ENCODE measurements around the gene TIGAR. TPM values are rescaled to one million over a fixed set of nuclear protein-coding genes. Genes with fewer than 3 reads are reported as not detected.
A peak's percentile ranks its signal among the peaks of the same experiment; 100 is the strongest.

TIGAR gene
- total RNA-seq, 1 experiment from 2014 or later: 27.5 TPM

GRCh38 chr12:4300883-4301282 lies 20.1 kb upstream of the TIGAR start:
- Histone ChIP-seq H3T11ph (ENCODE audit: low read length) (no peak overlapping the region), H3K9ac (ENCODE audit: extremely low read depth, insufficient read length, low read length) (no peak overlapping the region), H3K56ac (ENCODE audit: insufficient read length, low read depth, low read length) (no peak overlapping the region), H3K79me2 (ENCODE audit: insufficient read depth, low read length) (peaks cover 3% of the 10 kb centered on the region; the same call in 1 of the 2 replicates), H3K9me3 (ENCODE audit: control insufficient read depth, low read depth, low read length) (no peaks in the 10 kb centered on the region), H3K23me2 (ENCODE audit: insufficient read length, low read depth, low read length, poor library complexity, severe bottlenecking) (no peaks in the 10 kb centered on the region), H2AFZ (ENCODE audit: low read length) (no peak overlapping the region), H3K14ac (ENCODE audit: insufficient read depth, low read length) (no peak overlapping the region), H3K18ac (ENCODE audit: insufficient read length, low read depth, low read length) (no peak overlapping the region), H3K79me1 (ENCODE audit: insufficient read depth, low read depth, low read length, poor library complexity, severe bottlenecking) (peaks cover 4% of the 10 kb centered on the region), H2BK15ac (ENCODE audit: low read depth, low read length) (no peak overlapping the region), H4K8ac (replicated peaks; ENCODE audit: insufficient read length, low read depth, low read length) (no peak overlapping the region), H3K23ac (ENCODE audit: insufficient read length, low read depth, low read length) (no peak overlapping the region), H2AK5ac (ENCODE audit: insufficient read length, low read length) (no peak overlapping the region), H3K4me2 (ENCODE audit: insufficient read depth, insufficient read length, low read length) (no peak overlapping the region), H2BK120ac (ENCODE audit: low read depth, low read length, poor library complexity, severe bottlenecking) (no peak overlapping the region), H4K5ac (ENCODE audit: insufficient read length, low read depth, low read length) (no peak overlapping the region), H3K27me3 (ENCODE audit: insufficient read depth, low read length) (no peaks in the 10 kb centered on the region), H2BK5ac (ENCODE audit: insufficient read length, low read length) (no peak overlapping the region), H4K91ac (ENCODE audit: insufficient read length, low read depth, low read length) (no peak overlapping the region), H3K4ac (ENCODE audit: low read depth, low read length) (no peak overlapping the region), H3K4me1 (ENCODE audit: insufficient read depth, low read length) (no peaks in the 10 kb centered on the region), H2BK12ac (ENCODE audit: insufficient read length, low read depth, low read length) (no peak overlapping the region), H3K27ac (ENCODE audit: insufficient read length, low read depth, low read length) (no peak overlapping the region), H4K20me1 (ENCODE audit: control insufficient read depth, insufficient read depth, insufficient read length) (no peaks in the 10 kb centered on the region), H2BK20ac (ENCODE audit: low read depth, low read length, poor library complexity, severe bottlenecking) (no peak overlapping the region)
- no peak overlapping the region for H3K4me3 Mint-ChIP-seq
- no peak for DNase-seq
- H3K27me3 Mint-ChIP-seq (ENCODE audit: low read depth): no peaks in the 10 kb centered on the region
- peak overlapping the region in 1 of 3 experiments; percentile 59; a peak in 2 of 7 replicates for H3K27ac Mint-ChIP-seq
- WGBS (ENCODE audit: extremely low coverage, insufficient read length, low lambda C conversion rate): no CpG with 5 or more reads among the region's 5 CpGs
- no peaks in the 10 kb centered on the region for H3K9me3 Mint-ChIP-seq
- no peak for TF ChIP-seq CTCF (conservative IDR thresholded peaks at IDR 0.05)
- no peaks in the 10 kb centered on the region for H3K4me1 Mint-ChIP-seq
- H3K36me3 Mint-ChIP-seq (ENCODE audit: insufficient read depth in 1 of 3, low read depth in 3 of 3): peaks cover 46 to 91% (median 76%) of the 10 kb centered on the region in 3 experiments
